ENCODE measurements around the gene ZBTB33.

GRCh38 chrX:120294651-120295050 is 44.0 kb downstream of the ZBTB33 start:
- TF ChIP-seq, protein P1, sequence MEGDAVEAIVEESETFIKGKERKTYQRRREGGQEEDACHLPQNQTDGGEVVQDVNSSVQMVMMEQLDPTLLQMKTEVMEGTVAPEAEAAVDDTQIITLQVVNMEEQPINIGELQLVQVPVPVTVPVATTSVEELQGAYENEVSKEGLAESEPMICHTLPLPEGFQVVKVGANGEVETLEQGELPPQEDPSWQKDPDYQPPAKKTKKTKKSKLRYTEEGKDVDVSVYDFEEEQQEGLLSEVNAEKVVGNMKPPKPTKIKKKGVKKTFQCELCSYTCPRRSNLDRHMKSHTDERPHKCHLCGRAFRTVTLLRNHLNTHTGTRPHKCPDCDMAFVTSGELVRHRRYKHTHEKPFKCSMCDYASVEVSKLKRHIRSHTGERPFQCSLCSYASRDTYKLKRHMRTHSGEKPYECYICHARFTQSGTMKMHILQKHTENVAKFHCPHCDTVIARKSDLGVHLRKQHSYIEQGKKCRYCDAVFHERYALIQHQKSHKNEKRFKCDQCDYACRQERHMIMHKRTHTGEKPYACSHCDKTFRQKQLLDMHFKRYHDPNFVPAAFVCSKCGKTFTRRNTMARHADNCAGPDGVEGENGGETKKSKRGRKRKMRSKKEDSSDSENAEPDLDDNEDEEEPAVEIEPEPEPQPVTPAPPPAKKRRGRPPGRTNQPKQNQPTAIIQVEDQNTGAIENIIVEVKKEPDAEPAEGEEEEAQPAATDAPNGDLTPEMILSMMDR (IDR thresholded peaks at IDR 0.05), result no peak
- TF ChIP-seq EZH2 (IDR thresholded peaks at IDR 0.05), result no peak
